CD14-positive monocyte (primary cell): ENCODE measurements around the gene SCRN2. TPM values are rescaled to one million over a fixed set of nuclear protein-coding genes. Genes with fewer than 3 reads are reported as not detected.

Source experiments
- DNase-seq, 3 donors: peaks; one replicate each; pipeline ENCODE4 v3.0.0-alpha.2; 2011 to 2022
- H2AFZ ChIP-seq: 2 replicates; pipeline ENCODE4 v1.6.0; 2012; ENCODE audit warnings: mild to moderate bottlenecking, low read depth, low read length, inconsistent platforms; ENCODE audit not compliant: insufficient read depth, poor library complexity, severe bottlenecking
- H3K27ac ChIP-seq, 2 donors: 1 replicate in 1 of 2; 2 replicates in 1 of 2; pipeline ENCODE4 v1.5.1; 2012 to 2013; ENCODE audit warnings: low read length in 2 of 2, control low read depth in 1 of 2, inconsistent platforms in 1 of 2, low read depth in 1 of 2, mild to moderate bottlenecking in 1 of 2
- H3K27me3 ChIP-seq, 2 donors: one replicate each; pipeline versions ENCODE4 v1.6.0 to v1.6.1; 2011 to 2013; ENCODE audit warnings: low read length in 2 of 2; ENCODE audit not compliant: control insufficient read depth in 2 of 2, insufficient read depth in 2 of 2
- H3K36me3 ChIP-seq, 2 donors: replicated peaks in 1 of 2; 1 replicate in 1 of 2; 2 replicates in 1 of 2; pipeline versions ENCODE4 v1.5.1 to v1.6.1; 2012 to 2013; ENCODE audit warnings: low read length in 2 of 2, control low read depth in 1 of 2, inconsistent platforms in 1 of 2, mild to moderate bottlenecking in 1 of 2; ENCODE audit not compliant: insufficient read depth in 2 of 2, control insufficient read depth in 1 of 2
- H3K4me1 ChIP-seq, 2 donors: 1 replicate in 1 of 2; 2 replicates in 1 of 2; pipeline versions ENCODE4 v1.5.1 to v1.6.1; 2012 to 2013; ENCODE audit warnings: low read length in 2 of 2, control low read depth in 1 of 2, inconsistent platforms in 1 of 2, mild to moderate bottlenecking in 1 of 2, moderate library complexity in 1 of 2; ENCODE audit not compliant: insufficient read depth in 2 of 2, control insufficient read depth in 1 of 2
- H3K4me2 ChIP-seq: replicated peaks from 2 replicates; pipeline ENCODE3; 2012; ENCODE audit warnings: low read length, moderate library complexity, mild to moderate bottlenecking; ENCODE audit not compliant: poor library complexity, severe bottlenecking; ENCODE audit errors: extremely low read depth
- H3K4me3 ChIP-seq, 3 experiments: fragments of 200-600 bp in 1 of 3; sonication (generic) in 1 of 3; replicated peaks in 1 of 3; 1 replicate in 2 of 3; 2 replicates in 1 of 3; pipeline ENCODE4 v1.5.1; 2011 to 2013; ENCODE audit warnings: low read length in 3 of 3, mild to moderate bottlenecking in 3 of 3, control low read depth in 2 of 3, low read depth in 2 of 3, inconsistent platforms in 1 of 3, moderate library complexity in 1 of 3
- H3K79me2 ChIP-seq: 2 replicates; pipeline ENCODE4 v1.6.0; 2012; ENCODE audit warnings: mild to moderate bottlenecking, control low read depth, inconsistent platforms, low read length, moderate library complexity; ENCODE audit not compliant: insufficient read depth
- H3K9ac ChIP-seq: 2 replicates; pipeline ENCODE4 v1.6.0; 2017; ENCODE audit warnings: low read length, mild to moderate bottlenecking; ENCODE audit not compliant: insufficient read depth, poor library complexity, severe bottlenecking
- H3K9me3 ChIP-seq, 2 donors: replicated peaks in 1 of 2; 1 replicate in 1 of 2; 2 replicates in 1 of 2; pipeline versions ENCODE4 v1.5.1 to v1.6.1; 2012 to 2013; ENCODE audit warnings: low read length in 2 of 2, control low read depth in 1 of 2; ENCODE audit not compliant: control insufficient read depth in 1 of 2, insufficient read depth in 1 of 2
- H4K20me1 ChIP-seq: 2 replicates; pipeline ENCODE4 v1.6.0; 2012; ENCODE audit warnings: mild to moderate bottlenecking, low read length, control low read depth, moderate library complexity; ENCODE audit not compliant: insufficient read depth
- H3K27ac Mint-ChIP-seq, 7 donors: one replicate each; pipeline ENCODE4 v1.8.0; 2020; ENCODE audit warnings: mild to moderate bottlenecking in 7 of 7, mixed read lengths in 7 of 7, moderate library complexity in 6 of 7, inconsistent platforms in 2 of 7
- H3K27me3 Mint-ChIP-seq, 3 donors: one replicate each; pipeline ENCODE4 v1.8.0; 2021 to 2022; ENCODE audit warnings: low read depth in 3 of 3, mild to moderate bottlenecking in 3 of 3, mixed read lengths in 3 of 3, moderate library complexity in 3 of 3, inconsistent platforms in 1 of 3
- H3K36me3 Mint-ChIP-seq, 2 donors: one replicate each; pipeline ENCODE4 v1.8.0; 2020; ENCODE audit warnings: mixed read lengths in 2 of 2, inconsistent platforms in 1 of 2, mild to moderate bottlenecking in 1 of 2
- H3K4me1 Mint-ChIP-seq: one replicate; pipeline ENCODE4 v1.8.0; 2020; ENCODE audit warnings: mild to moderate bottlenecking, mixed read lengths
- H3K4me3 Mint-ChIP-seq, 2 donors: one replicate each; pipeline ENCODE4 v1.8.0; 2020; ENCODE audit warnings: mild to moderate bottlenecking in 2 of 2, mixed read lengths in 2 of 2, moderate library complexity in 1 of 2
- H3K9me3 Mint-ChIP-seq, 7 donors: one replicate each; pipeline ENCODE4 v1.8.0; 2020 to 2022; ENCODE audit warnings: mixed read lengths in 7 of 7, mild to moderate bottlenecking in 6 of 7, moderate library complexity in 6 of 7, inconsistent platforms in 2 of 7
- WGBS: methylation state at CpG from one replicate; pipeline ENCODE4 v1.1.5; 2013; ENCODE audit warnings: missing lambda C conversion rate; ENCODE audit not compliant: insufficient coverage; 5-methylcytosine and 5-hydroxymethylcytosine counted together
- intact Hi-C, 2 donors: fragments of 100-400 bp; cut with micrococcal nuclease; formaldehyde crosslinking; loops; one replicate each; pipeline versions ENCODE4 v1.15.0 to v1.15.1; 2023
- polyA plus RNA-seq, 3 donors: library from polyadenylated mRNA; depleted of rRNA in 1 of 3; unstranded in 2 of 3; stranded (reverse) in 1 of 3; fragments of 300-500 nt in 2 of 3; fragments of >200 nt in 1 of 3; fragmentation: Illumina TruSeq in 2 of 3; gene quantifications; 1 replicate in 2 of 3; 2 replicates in 1 of 3; pipeline ENCODE4 v1.2.3, GENCODE V29; 2012 to 2021
- TF ChIP-seq, protein P1 (sequence below): fragments of 200-600 bp; IDR thresholded peaks from one replicate; pipeline ENCODE4 v1.8.0; 2022; ENCODE audit warnings: antibody characterized with exemption, mild to moderate bottlenecking

SCRN2 gene
- polyA plus RNA-seq, 3 donors = 13.2 to 45.1 (median 14.5) TPM

DNA sequence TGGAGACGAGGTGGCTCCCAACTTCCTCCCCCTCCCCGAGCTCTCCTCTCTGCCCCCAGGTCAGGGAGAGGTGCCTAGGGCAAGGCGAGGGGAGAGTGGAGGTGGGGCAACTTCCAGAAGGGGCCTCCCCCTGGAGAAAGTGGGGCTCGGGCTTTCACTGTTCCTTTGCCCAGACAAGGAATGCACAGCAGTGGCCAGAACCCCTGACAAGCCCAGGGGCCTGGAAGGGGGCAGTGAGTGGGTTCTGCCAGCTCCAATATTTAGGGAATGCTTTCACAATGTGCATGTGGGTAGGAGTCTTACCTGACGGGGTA, 43.3 kb upstream of the SCRN2 start:
- WGBS = 83% methylated on average over 2 of the region's 5 CpGs
- intact Hi-C loops = no loop called here
- H3K9me3 ChIP-seq = no peaks in the 10 kb centered on the region
- TF ChIP-seq, protein P1, sequence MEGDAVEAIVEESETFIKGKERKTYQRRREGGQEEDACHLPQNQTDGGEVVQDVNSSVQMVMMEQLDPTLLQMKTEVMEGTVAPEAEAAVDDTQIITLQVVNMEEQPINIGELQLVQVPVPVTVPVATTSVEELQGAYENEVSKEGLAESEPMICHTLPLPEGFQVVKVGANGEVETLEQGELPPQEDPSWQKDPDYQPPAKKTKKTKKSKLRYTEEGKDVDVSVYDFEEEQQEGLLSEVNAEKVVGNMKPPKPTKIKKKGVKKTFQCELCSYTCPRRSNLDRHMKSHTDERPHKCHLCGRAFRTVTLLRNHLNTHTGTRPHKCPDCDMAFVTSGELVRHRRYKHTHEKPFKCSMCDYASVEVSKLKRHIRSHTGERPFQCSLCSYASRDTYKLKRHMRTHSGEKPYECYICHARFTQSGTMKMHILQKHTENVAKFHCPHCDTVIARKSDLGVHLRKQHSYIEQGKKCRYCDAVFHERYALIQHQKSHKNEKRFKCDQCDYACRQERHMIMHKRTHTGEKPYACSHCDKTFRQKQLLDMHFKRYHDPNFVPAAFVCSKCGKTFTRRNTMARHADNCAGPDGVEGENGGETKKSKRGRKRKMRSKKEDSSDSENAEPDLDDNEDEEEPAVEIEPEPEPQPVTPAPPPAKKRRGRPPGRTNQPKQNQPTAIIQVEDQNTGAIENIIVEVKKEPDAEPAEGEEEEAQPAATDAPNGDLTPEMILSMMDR = no peak
- no peak overlapping the region for H3K4me3 ChIP-seq
- Mint-ChIP-seq H3K4me1 (peaks cover 15% of the 10 kb centered on the region), H3K4me3 (no peak overlapping the region), H3K27ac (no peak overlapping the region), H3K27me3 (peaks cover 4 to 15% (median 7%) of the 10 kb centered on the region in 3 donors), H3K9me3 (no peaks in the 10 kb centered on the region), H3K36me3 (no peaks in the 10 kb centered on the region)
- no peaks in the 10 kb centered on the region for H3K27me3 ChIP-seq
- H2AFZ ChIP-seq = no peak overlapping the region
- no peaks in the 10 kb centered on the region for H3K79me2 ChIP-seq
- H3K9ac ChIP-seq = no peak overlapping the region
- H3K36me3 ChIP-seq = no peaks in the 10 kb centered on the region
- peaks cover 12 to 13% of the 10 kb centered on the region in 2 donors for H3K4me1 ChIP-seq
- no peak for DNase-seq
- H4K20me1 ChIP-seq = no peaks in the 10 kb centered on the region
- H3K27ac ChIP-seq = no peak overlapping the region
- H3K4me2 ChIP-seq = no peak overlapping the region

- H3K79me2 ChIP-seq = no peaks in the 10 kb centered on the region
- H3K27ac ChIP-seq = no peak overlapping the region
- Mint-ChIP-seq H3K4me1 (peaks cover 15% of the 10 kb centered on the region), H3K36me3 (no peaks in the 10 kb centered on the region), H3K4me3 (no peak overlapping the region), H3K27ac (no peak overlapping the region), H3K9me3 (no peaks in the 10 kb centered on the region), H3K27me3 (peaks cover 7 to 19% (median 8%) of the 10 kb centered on the region in 3 donors)
- H3K36me3 ChIP-seq = no peaks in the 10 kb centered on the region
- no peak overlapping the region for H2AFZ ChIP-seq
- H3K27me3 ChIP-seq = no peaks in the 10 kb centered on the region
- DNase-seq = no peak
- no peak overlapping the region for H3K9ac ChIP-seq
- no peaks in the 10 kb centered on the region for H4K20me1 ChIP-seq
- peaks cover 12 to 13% of the 10 kb centered on the region in 2 donors for H3K4me1 ChIP-seq
- H3K4me2 ChIP-seq = no peak overlapping the region
- no peak overlapping the region for H3K4me3 ChIP-seq
- TF ChIP-seq, protein P1 = no peak
- H3K9me3 ChIP-seq = no peaks in the 10 kb centered on the region
- 93% methylated on average over 3 of the region's 9 CpGs for WGBS
- intact Hi-C loops = no loop called here
These were observed 42.7 kb upstream of the SCRN2 start for GRCh38 chr17:47883589-47884426.
